GM19397 (cell line): Measurements from ENCODE around the gene USP49.
A peak's percentile ranks its signal among the peaks of the same experiment; 100 is the strongest.
"Not testable (repeated sequence)": the region's sequence is repeated elsewhere in the genome, so short reads cannot be mapped to it uniquely, and the experiment has no call there.

Experiments used
- ATAC-seq: cut with Tn5 transposase; IDR thresholded peaks from one replicate; pipeline ENCODE4 v1.9.1; 2021; ENCODE audit warnings: mild to moderate bottlenecking, moderate library complexity; ENCODE audit not compliant: unreplicated experiment

Gene USP49

DNA sequence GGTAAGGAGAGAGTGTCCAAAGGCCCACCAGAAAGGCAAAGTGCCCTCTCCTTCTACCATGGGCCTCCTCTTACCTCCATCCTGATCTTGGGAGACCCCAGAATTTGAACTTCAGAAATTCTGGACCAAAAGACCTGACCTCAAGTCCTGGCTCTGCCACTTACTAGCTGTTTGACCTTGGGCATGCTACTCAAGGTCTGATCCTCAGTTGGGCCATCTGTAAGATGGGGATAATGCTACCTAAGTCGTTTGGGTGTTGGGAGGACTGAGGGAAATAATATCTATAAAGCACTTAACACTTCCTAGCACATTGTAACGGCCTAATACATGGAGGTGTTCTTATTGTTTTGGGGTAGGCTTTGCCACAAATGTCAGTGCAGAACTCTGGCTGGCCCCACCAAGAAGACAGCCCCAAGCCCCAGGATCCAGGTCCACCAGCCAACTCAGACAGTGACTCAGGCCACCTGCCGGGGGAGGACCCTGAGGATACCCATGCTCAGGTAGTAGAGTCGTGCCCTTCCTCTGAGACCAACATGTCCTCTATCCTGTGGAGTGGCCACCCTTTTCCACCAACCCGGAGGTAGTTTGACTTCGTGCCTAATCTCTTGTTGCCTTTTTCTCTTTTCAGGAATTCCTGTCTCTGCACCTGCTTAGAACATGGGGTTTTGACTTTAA is 111.9 kb downstream of the USP49 start:
- ATAC-seq, result no peak

- no peak for ATAC-seq
These were observed 113.8 kb downstream of the USP49 start for GRCh38 chr6:41781366-41781730.

DNA sequence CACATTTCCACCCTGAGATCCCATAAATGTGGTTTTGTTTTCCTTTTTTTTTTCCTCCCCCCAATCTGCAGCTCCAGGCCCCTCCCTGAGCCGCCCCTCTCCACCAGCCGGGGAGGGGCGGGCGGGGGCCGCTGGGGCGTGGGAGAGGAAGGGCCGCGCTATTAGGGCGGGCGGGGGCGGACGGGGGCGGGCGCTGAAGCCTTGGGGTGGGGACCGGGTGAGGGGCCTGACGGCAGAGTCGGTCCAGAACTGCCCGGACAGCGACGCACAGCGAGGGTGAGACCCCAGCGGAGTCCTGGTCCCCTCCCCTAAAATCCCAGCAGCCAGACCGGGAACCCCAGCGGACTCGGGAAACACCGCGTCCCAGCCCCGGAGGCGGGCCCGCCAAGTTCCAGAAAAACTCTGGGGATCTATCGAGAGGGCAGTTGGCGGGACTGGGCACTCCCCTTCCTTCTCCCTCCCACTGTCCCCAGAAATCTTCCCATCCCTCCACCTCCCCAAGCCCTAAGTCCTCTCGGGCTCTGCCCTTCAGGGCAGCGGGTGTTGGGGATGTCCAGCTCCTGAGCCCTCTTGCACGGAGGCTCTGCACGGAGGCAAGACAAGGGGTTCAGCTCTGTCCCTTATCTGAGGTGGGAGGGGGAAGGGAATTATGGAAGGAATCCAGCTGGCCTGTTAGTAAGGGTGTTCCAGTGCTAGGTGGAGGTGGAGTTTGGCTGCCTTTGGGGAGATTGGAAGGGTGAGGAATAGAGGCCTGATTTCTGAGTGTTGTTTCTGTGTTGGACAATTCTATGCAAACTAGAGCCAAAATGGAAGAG is 114.4 kb downstream of the USP49 start, which contains the start of gene PRICKLE4:
TSS of gene PRICKLE4 (plus strand) at position 232 of the 815 bp plus-strand sequence. CDS start 2,692 bp downstream, outside the sequence.
- no peak for ATAC-seq

DNA sequence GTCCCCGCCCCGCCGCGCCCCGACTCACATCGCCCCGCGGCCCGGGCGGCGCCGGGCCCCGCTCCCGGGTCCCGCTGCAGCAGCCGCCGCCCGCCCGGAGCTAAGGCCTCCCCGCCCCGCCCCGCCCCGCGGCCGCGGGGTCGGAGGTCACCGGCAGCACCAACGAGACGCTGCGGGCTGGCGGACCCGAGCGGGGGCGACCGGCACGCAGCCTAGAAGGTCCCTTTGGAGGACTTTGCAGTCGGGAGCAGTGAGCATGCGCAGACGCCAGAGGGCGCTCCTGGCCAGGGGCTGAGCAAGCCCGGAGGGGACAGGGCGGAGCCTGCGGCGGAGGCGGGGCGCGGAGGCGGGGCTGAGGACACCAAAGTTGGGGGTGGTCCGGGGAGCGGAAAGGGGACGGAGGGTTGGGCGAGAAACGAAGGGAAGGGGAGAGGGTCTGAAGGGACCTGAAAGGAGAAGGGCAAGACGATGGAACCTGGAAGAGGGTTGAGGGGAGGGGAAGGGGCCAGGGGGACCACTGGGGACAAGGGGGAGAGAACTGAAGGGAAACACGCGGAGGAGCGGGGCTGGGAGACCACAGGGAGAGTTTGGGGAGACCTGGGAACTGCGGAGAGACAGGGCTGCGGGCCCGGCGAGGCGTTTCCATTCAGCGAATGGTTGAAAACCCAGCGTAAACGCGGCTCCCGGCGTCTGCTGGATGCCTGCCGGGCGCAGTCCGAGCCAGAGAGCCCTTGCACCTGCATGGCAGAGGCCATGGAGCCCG is 115.2 kb downstream of the USP49 start, which contains the start of gene FRS3:
TSS of gene FRS3 (minus strand) at position 113 of the 763 bp plus-strand sequence. CDS start 2,913 bp downstream, outside the sequence.
- peak; percentile 96 for ATAC-seq

DNA sequence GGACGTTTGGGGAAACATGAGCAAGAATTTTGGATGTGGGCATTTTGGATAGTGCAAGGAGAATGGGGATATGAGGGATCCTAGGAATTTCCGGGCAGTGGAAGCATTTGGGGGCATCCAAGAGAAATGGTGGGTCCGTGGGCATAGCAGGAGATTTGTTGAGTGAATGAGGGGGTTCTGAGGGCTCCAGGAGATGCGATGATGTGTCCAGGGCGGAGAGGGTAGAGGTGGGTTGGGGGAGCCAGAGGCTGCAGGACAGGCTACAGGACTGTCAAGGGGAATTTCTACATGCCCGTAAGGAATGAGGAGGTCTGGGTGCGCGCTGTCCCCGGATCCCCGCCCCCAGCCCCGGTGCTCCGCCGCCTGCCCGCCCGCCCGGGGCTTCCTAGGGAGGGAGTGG is 115.8 kb downstream of the USP49 start:
- ATAC-seq, result no peak

DNA sequence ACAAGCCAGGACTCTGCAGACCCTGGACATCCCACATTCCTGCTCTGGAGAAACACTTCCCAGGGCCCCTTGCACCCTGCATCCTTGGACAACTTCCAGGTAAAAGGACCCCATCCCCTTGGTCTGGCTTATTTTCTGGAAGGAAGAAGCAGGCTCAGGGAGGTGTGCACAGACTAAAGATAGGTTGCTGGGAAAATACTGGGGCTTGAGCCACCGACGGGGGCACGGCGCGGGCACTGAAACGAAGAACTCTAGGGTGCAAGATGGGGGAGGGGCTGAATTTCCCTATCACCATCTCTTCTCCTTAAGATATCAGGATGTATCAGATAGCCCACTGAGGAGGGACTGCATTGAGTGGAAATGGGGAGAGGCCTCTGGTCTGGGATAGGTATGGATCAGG is 116.3 kb downstream of the USP49 start:
- no peak for ATAC-seq

- ATAC-seq, result no peak
These were observed 117.5 kb downstream of the USP49 start for GRCh38 chr6:41777551-41778285.

DNA sequence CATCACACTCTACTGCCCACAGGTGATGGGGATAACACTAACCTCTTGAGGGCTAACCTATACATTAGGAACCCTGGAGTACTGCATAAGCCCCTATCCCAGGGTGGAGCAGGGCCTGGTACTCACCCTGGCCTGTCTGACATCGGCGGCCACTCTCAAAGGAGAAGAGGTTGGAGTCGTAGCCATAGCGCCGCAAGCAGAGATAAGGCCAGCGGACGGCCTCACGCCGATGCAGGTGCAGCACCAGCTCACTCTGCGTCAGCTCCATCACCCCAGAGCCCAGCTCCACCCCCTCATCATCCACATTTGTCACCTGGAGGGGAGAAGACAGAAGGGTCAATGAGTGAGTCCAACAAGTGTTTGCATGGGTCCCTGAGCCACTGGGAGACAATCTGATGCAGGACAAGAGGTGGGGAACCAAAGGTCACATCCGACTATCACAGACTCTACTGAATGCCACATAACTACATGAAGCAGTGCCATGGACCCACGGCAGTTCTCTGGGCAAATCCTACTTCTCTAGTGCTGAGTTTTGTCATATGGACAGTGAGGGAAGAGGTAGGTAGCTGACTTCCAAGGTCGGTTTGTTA is 119.8 kb downstream of the USP49 start:
- no peak for ATAC-seq

- ATAC-seq, result no peak
These were observed 120.3 kb downstream of the USP49 start for GRCh38 chr6:41774841-41775240.

GRCh38 chr6:41771058-41771983 is 123.9 kb downstream of the USP49 start:
- no peak for ATAC-seq

DNA sequence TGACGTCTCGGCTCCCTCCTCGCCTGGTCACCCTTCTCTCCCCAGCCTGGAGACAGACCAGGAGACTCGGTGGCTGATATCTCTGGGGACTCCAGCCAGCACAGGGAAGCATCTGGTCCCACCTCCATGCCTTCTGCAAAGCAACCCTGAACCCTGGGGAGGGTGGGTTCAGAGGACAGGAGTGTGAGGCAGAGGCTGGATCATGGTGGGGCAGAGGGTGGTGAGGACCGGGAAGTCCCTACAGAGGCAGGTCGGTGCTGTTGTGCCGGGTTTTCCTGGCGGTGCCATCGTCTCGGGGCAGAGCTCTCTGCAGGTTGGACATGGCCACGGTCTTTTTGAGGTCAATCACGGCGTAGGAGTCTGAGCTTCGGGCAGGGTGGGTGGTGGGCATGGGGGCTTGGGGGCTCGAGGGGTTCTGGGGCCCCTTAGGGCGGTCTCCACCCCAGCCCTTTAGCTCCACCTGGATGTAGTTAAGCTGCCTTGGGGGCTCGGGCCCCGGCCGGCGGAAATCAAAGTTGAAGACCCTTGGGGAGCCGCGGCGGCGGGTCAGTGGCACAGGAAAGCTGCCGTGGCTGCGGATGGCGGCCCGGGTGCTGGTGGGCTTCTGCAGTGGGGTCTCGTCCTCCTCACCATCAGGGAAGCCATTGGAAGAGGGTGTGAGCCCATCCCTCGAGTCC is 124.7 kb downstream of the USP49 start:
- no peak for ATAC-seq

DNA sequence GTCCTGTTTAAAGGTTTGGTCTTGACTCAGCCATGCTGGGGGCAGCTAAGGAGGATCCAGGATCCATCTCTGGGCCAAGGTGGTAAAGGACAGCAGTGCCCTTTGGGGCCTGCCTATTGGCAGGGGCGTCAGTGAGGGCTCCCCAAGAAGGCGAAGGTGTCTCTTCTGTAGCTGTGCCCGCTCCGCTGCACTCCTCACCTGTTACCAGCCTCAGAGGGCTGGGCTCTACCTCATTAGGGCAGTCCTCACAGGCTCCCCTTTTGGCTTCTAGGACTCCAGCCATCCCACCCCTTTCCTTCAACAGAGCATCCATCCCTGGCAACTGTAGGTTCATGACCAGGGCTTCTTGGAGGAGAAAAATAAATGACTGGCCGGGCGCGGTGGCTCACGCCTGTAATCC is 125.8 kb downstream of the USP49 start:
- no peak for ATAC-seq

DNA sequence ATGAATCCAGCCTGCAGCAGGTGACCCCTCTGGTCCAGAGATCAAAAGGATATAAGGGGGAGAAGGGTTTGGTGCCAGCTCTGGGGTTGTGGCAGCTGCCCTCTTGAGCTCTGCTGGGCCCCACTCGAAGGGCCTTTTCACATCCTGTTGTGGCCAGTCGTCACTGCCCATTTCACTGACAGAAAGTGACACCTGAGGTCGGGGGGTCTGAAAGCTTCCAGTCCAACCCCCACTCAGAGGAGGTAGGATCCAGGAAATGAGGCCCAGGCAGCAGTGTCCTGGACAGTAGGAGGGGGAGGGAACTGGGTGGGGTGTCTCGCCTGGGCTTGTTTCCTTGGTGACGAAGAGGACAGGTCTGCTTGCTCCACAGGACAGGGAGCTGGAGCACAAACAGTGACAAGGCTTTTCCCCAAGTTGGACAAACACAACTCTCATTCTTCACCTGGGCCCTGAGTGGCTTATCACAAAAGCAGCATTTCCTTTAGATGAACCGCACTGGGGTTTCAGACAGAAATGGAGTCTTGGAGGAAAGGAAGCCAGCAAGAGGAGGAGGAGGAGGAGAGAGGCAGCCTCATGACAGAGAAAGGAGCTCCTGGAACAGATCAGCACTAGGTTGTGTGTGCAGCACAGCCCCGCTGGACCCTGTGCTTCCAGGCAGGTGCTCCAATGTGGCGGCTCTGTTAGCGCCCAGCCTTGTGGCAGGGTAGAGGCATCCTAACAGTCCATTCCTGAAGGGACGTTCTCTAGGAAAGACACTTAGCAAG is 126.4 kb downstream of the USP49 start:
- no peak for ATAC-seq

- no peak for ATAC-seq
These were observed 127.9 kb downstream of the USP49 start for GRCh38 chr6:41767112-41767833.

GRCh38 chr6:41766043-41766664 is 129.0 kb downstream of the USP49 start:
- not testable (repeated sequence) for ATAC-seq

- ATAC-seq, result no peak
These were observed 131.7 kb downstream of the USP49 start for GRCh38 chr6:41763470-41763869.
